ENCODE measurements around the gene CSAG2.

The CSAG2 gene

DNA sequence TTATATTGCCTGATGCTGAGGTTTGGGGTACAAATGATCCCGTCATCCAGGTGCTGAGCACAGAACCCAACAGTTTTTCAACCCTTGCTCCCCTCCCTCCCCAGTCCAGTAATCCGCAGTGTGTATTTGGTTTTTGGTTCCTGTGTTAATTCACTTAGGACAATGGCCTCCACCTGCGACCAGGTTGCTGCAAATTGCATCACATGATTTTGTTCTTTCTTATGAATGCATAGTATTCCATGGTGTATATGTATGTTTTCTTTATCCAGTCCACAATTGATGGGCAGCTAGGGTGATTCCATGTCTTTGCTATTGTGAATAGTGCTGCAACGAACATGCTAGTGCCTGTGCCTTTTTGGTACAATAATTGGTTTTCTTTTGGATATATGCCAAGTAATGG lies 46.0 kb downstream of the CSAG2 start:
- in situ Hi-C loops (cut with HindIII; ENCODE audit: low sequenced_read_pairs): no loop called here

DNA sequence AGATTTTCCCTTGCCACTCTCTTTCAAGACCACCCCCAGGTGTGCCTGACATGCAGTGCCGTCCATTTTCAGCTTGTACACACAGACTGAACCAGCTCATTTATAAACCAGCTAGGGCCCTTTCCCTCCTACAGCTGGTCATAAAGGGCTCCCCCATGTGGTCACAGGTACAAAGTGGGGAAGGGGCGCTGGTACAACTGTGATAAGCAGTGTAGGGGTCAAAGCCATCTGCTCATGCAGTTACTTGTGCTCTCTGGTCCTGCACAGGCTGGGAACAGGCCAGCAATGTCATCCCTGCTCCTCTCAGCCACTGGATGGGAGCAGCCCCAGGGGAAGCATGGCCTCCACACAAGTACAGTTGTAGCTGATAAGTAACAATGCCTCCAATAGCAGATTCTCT lies 50.8 kb downstream of the CSAG2 start:
- in situ Hi-C loops (cut with HindIII; ENCODE audit: low sequenced_read_pairs): no loop called here
